ENCODE measurements around the gene MORC1. TPM values are rescaled to one million over a fixed set of nuclear protein-coding genes. Genes with fewer than 3 reads are reported as not detected.
A peak's percentile ranks its signal among the peaks of the same experiment; 100 is the strongest.

The MORC1 gene
- total and polyA plus RNA-seq, 12 donors = 0.06 to 0.15 (median 0.11) TPM; not detected in 9

- no peak for TF ChIP-seq POLR2A (IDR thresholded peaks at IDR 0.05)
- no peak for TF ChIP-seq CTCF (IDR thresholded peaks at IDR 0.05)
- Histone ChIP-seq H3K27ac (no peak overlapping the region), H3K4me1 (replicated peaks in 1 of 2) (no peaks in the 10 kb centered on the region), H3K4me3 (no peak overlapping the region), H3K36me3 (replicated peaks in 1 of 2) (no peaks in the 10 kb centered on the region), H3K27me3 (no peaks in the 10 kb centered on the region), H3K9me3 (replicated peaks in 1 of 3) (no peaks in the 10 kb centered on the region)
- DNase-seq = no peak
- 86 to 93% (median 92%) methylated on average over 7 of the region's 7 CpGs for WGBS, 4 donors
- intact Hi-C loops (cut with DNase I) = no loop called here
Measured at GRCh38 chr3:109118584-109118983, 650 bp upstream of the MORC1 start.

- intact Hi-C loops (cut with DNase I) = no loop called here
Measured at GRCh38 chr3:109116031-109116430, 1.9 kb downstream of the MORC1 start.

GRCh38 chr3:109115451-109115850, 2.5 kb downstream of the MORC1 start:
- DNase-seq = no peak
- Histone ChIP-seq H3K27me3 (no peaks in the 10 kb centered on the region), H3K27ac (no peak overlapping the region), H3K4me1 (replicated peaks in 1 of 2) (no peaks in the 10 kb centered on the region), H3K4me3 (no peak overlapping the region), H3K9me3 (replicated peaks in 1 of 3) (no peaks in the 10 kb centered on the region), H3K36me3 (replicated peaks in 1 of 2) (no peaks in the 10 kb centered on the region)
- TF ChIP-seq CTCF (IDR thresholded peaks at IDR 0.05) (no peak), POLR2A (IDR thresholded peaks at IDR 0.05) (no peak)
- 54 to 75% (median 74%) methylated on average over 2 of the region's 2 CpGs for WGBS, 4 donors
- intact Hi-C loops (cut with DNase I) = no loop called here

More at GRCh38 chr3:109116031-109116430, 1.9 kb downstream of the MORC1 start:
- WGBS, 4 donors = 87 to 90% (median 88%) methylated on average over 2 of the region's 2 CpGs
- H3K4me3 ChIP-seq = no peak overlapping the region
- no peak for TF ChIP-seq POLR2A (IDR thresholded peaks at IDR 0.05)
- TF ChIP-seq CTCF (IDR thresholded peaks at IDR 0.05) = no peak
- DNase-seq = no peak
- H3K27me3 ChIP-seq = no peaks in the 10 kb centered on the region
- no peaks in the 10 kb centered on the region for H3K36me3 ChIP-seq (replicated peaks in 1 of 2)
- H3K9me3 ChIP-seq (replicated peaks in 1 of 3) = no peaks in the 10 kb centered on the region
- H3K27ac ChIP-seq = no peak overlapping the region
- H3K4me1 ChIP-seq (replicated peaks in 1 of 2) = no peaks in the 10 kb centered on the region

- Histone ChIP-seq H3K4me3 (no peak overlapping the region), H3K4me1 (replicated peaks in 1 of 2) (no peaks in the 10 kb centered on the region), H3K9me3 (replicated peaks in 1 of 3) (no peaks in the 10 kb centered on the region), H3K27ac (no peak overlapping the region), H3K27me3 (no peaks in the 10 kb centered on the region), H3K36me3 (replicated peaks in 1 of 2) (no peaks in the 10 kb centered on the region)
- WGBS, 4 donors = 77 to 83% (median 78%) methylated on average over 4 of the region's 4 CpGs
- peak in 1 of 7 donors; percentile 55 for DNase-seq
- intact Hi-C loops (cut with DNase I) = no loop called here
- TF ChIP-seq CTCF (IDR thresholded peaks at IDR 0.05) (no peak), POLR2A (IDR thresholded peaks at IDR 0.05) (no peak)
Measured at GRCh38 chr3:109114746-109115145, 3.2 kb downstream of the MORC1 start.

Measured in adrenal gland (tissue), 12 donors.